HTERT RPE-1 (cell line): ENCODE results near the gene GLYR1.

ENCODE experiments used
- in situ Hi-C: fragments of 300-500 bp; cut with MboI; formaldehyde crosslinking; loops from 4 replicates; pipeline ENCODE4 v1.14.3; 2020; ENCODE audit warnings: low sequenced_read_pairs

GLYR1 gene

GRCh38 chr16:4766875-4767628, 80.0 kb downstream of the GLYR1 start, which contains the start of gene ZNF500:
TSS of gene ZNF500 (minus strand) at chr16:4767162. CDS start at chr16:4765978, 1,184 bp downstream.
- in situ Hi-C loops: no loop called here

- in situ Hi-C loops: no loop called here
Observed at GRCh38 chr16:4765511-4766474, 81.3 kb downstream of the GLYR1 start.

GRCh38 chr16:4763791-4764190, 83.3 kb downstream of the GLYR1 start:
- in situ Hi-C loops: no loop called here

GRCh38 chr16:4762205-4762604, 84.9 kb downstream of the GLYR1 start:
- in situ Hi-C loops: no loop called here

GRCh38 chr16:4760221-4760910, 86.7 kb downstream of the GLYR1 start:
- in situ Hi-C loops: no loop called here

GRCh38 chr16:4755687-4756086, 91.4 kb downstream of the GLYR1 start:
- in situ Hi-C loops: no loop called here

- in situ Hi-C loops: no loop called here
Observed at GRCh38 chr16:4754865-4755264, 92.2 kb downstream of the GLYR1 start.

- in situ Hi-C loops: no loop called here
Observed at GRCh38 chr16:4753227-4753626, 93.9 kb downstream of the GLYR1 start.
